ENCODE data around the gene CCDC47.

DNA sequence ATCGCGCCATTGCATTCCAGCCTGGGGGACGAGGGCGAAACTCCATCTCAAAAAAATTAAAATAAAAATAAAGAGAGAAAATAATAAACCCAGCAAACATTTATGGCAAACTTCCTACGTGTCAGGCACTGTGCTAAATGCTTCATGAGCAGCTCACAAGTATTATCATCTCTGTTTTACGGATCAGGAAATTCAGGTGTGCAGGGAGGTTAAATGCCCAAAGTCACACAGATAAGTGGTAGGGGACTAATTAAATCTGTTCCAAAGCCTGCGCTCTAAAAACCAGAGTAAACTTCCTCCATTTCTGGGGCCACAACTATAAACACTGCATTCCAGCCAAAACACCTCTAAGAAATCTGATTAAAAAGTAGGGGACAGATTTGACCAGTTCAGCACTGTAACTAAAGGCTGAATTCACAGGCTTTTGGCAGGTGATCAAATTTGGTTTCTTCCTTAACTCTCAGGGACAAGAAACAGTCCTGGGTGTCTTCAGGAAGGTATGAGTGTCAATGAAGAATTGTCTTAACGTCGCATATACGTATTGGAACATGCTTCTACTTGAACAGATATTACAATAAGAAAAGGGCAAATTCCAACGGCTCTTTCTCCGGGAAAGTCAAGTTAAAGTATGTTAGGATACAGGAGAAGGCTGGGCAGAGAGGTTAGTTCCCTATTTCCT, 32.8 kb downstream of the CCDC47 start:
- TF ChIP-seq CREB1 (CRISPR knock-in tag; IDR thresholded peaks at IDR 0.05) (no peak), ETV6 (CRISPR knock-in tag; IDR thresholded peaks at IDR 0.05) (no peak), TEAD4 (CRISPR knock-in tag; IDR thresholded peaks at IDR 0.05) (no peak)
- TF ChIP-seq, protein P1, sequence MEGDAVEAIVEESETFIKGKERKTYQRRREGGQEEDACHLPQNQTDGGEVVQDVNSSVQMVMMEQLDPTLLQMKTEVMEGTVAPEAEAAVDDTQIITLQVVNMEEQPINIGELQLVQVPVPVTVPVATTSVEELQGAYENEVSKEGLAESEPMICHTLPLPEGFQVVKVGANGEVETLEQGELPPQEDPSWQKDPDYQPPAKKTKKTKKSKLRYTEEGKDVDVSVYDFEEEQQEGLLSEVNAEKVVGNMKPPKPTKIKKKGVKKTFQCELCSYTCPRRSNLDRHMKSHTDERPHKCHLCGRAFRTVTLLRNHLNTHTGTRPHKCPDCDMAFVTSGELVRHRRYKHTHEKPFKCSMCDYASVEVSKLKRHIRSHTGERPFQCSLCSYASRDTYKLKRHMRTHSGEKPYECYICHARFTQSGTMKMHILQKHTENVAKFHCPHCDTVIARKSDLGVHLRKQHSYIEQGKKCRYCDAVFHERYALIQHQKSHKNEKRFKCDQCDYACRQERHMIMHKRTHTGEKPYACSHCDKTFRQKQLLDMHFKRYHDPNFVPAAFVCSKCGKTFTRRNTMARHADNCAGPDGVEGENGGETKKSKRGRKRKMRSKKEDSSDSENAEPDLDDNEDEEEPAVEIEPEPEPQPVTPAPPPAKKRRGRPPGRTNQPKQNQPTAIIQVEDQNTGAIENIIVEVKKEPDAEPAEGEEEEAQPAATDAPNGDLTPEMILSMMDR (IDR thresholded peaks at IDR 0.05): no peak
